Pulmonary artery endothelial cell (primary cell): Measurements from ENCODE around the gene COL23A1. TPM values are rescaled to one million over a fixed set of nuclear protein-coding genes. Genes with fewer than 3 reads are reported as not detected.
"Not testable (repeated sequence)": the region's sequence is repeated elsewhere in the genome, so short reads cannot be mapped to it uniquely, and the experiment has no call there.

Experiments
- DNase-seq: peaks from one replicate; pipeline ENCODE4 v3.0.0-alpha.2; 2011; ENCODE audit warnings: low read depth, low spot score
- total RNA-seq: library from RNA; depleted of rRNA; stranded (reverse); fragments of >200 nt; gene quantifications from 2 replicates; pipeline ENCODE4 v1.2.3, GENCODE V29; 2014

Gene COL23A1
- total RNA-seq, 1 donor from 2014 or later, result not detected

- no peak for DNase-seq
Observed at GRCh38 chr5:178383301-178383918, 206.8 kb downstream of the COL23A1 start.

GRCh38 chr5:178382754-178383164 lies 207.4 kb downstream of the COL23A1 start:
- no peak for DNase-seq

GRCh38 chr5:178381921-178382695 lies 208.1 kb downstream of the COL23A1 start:
- no peak for DNase-seq

- DNase-seq, result no peak
Observed at GRCh38 chr5:178381206-178381605, 209.0 kb downstream of the COL23A1 start.

- DNase-seq, result no peak
Observed at GRCh38 chr5:178380541-178381074, 209.6 kb downstream of the COL23A1 start.

GRCh38 chr5:178380086-178380485 lies 210.1 kb downstream of the COL23A1 start:
- no peak for DNase-seq

- no peak for DNase-seq
Observed at GRCh38 chr5:178378527-178379484, 211.4 kb downstream of the COL23A1 start.

- DNase-seq, result no peak
Observed at GRCh38 chr5:178377583-178378270, 212.5 kb downstream of the COL23A1 start.

- no peak for DNase-seq
Observed at GRCh38 chr5:178376921-178377582, 213.1 kb downstream of the COL23A1 start.

- no peak for DNase-seq
Observed at GRCh38 chr5:178375348-178375747, 214.8 kb downstream of the COL23A1 start.

GRCh38 chr5:178373711-178374110 lies 216.5 kb downstream of the COL23A1 start:
- no peak for DNase-seq

- no peak for DNase-seq
Observed at GRCh38 chr5:178372142-178372571, 218.0 kb downstream of the COL23A1 start.

GRCh38 chr5:178371362-178372111 lies 218.7 kb downstream of the COL23A1 start:
- no peak for DNase-seq

GRCh38 chr5:178370102-178370501 lies 220.1 kb downstream of the COL23A1 start:
- DNase-seq, result no peak

GRCh38 chr5:178369469-178369868 lies 220.7 kb downstream of the COL23A1 start:
- DNase-seq, result not testable (repeated sequence)

GRCh38 chr5:178368716-178369300 lies 221.4 kb downstream of the COL23A1 start:
- no peak for DNase-seq

- DNase-seq, result no peak
Observed at GRCh38 chr5:178368274-178368673, 221.9 kb downstream of the COL23A1 start.

GRCh38 chr5:178367736-178368120 lies 222.5 kb downstream of the COL23A1 start:
- DNase-seq, result no peak
